A204.1 (cell line): ENCODE results near the gene PATE3.

ENCODE experiments used
- FAIRE-seq: peaks from 2 replicates; lab custom pipeline; 2012; peaks lifted over from hg19 to GRCh38; lab: Jason Lieb, UNC

PATE3 gene, protein sequence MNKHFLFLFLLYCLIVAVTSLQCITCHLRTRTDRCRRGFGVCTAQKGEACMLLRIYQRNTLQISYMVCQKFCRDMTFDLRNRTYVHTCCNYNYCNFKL

DNA sequence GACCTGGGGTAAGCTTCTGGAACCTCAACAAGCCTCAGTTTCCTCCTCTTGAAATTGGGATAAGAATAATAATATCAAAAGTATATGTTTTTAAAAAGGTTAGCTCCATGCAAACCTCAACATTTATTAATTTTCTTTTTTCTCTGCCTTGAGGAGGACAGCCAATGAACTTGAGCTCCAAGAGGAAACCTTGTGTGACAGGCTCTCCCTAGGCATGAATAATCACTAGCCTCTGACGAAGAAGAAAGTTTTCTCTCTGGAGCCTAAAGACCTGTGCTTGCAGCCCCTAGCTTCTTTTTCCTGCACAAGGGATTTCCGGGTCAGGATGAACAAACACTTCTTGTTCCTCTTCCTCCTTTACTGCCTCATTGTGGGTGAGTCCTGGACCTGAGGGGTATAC is at the start of gene PATE3:
Gene PATE3, plus strand, starts transcription at position 301 of the 400 bp plus-strand sequence. Its CDS starts 25 bp downstream, at position 326.
- FAIRE-seq, result no peak

DNA sequence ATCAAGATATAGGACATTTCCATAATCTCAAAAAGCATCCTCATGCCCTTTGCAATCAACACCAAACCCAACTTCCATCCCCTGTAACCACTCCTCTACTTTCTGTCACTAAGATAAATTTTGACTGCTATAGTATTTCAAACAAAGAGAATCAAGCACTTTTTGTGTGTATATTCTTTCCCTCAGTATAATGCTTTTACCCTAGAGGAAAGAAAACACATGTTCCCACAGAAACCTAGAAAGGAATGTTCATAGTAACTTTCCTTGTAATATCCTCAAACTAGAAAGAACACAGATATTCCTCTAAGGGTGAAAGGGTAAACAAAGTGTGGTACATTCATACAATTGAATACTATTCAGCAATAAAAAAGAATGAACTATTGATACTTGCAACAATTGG is 47.3 kb upstream of the PATE3 start:
- FAIRE-seq, result no peak

DNA sequence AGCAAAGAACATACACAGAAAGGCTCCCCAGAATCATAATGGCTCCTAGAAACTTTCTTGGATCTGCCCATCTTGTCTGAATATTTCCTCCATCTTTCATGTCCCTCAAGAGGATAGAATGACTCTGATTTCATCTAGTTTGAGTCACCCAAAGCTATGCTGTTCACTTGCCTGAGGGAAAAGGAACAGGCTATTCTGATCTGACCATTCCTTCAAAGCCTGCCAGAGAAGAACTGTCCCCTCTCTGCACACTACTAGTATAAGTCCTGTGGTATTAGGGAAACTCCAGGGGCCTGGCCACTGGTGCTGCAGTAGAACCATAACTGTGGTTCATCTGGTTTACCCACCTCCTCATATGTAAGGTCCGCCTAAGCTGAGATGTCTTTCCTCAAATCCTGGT is 44.2 kb upstream of the PATE3 start:
- no peak for FAIRE-seq

DNA sequence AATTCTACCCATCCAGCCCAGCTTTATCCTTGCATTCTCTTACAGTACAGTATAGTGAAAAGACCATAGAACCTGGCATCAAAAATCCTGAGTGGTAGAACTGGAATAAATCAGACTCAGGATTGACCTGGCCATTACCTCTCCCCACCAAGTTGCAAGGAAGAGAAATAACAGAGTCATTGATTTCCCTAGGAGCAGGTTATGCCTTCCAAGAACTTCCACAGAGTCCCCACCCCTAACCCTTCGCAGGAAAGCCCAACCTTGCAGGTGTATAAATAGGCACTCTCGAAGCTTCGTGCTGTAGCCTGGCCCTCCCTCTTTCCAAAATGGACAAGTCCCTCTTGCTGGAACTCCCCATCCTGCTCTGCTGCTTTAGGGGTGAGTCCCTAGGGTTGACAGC is 41.9 kb upstream of the PATE3 start, which contains the start of gene PATE1:
Gene PATE1, plus strand, starts transcription at position 301 of the 400 bp plus-strand sequence. Its CDS starts 26 bp downstream, at position 327.
- no peak for FAIRE-seq

DNA sequence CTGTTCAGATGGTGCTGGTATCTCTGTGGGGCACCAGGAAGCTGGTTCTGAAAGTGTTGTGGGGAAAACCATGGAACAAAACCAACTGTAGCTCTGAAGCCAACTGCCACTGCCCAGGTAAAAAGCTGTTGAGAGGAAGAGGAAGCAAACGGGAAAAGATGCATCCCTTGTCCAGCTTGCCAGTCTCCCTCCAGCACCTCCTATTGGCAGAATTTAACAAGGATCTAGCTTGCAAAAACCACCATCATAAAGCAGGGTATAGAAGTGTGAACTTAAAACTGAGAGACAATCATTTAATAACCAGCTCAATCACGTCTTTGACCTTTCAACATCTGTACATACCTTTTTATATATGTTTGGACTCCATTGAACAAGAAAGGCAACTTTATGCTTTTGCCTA is 37.3 kb upstream of the PATE3 start:
- no peak for FAIRE-seq

DNA sequence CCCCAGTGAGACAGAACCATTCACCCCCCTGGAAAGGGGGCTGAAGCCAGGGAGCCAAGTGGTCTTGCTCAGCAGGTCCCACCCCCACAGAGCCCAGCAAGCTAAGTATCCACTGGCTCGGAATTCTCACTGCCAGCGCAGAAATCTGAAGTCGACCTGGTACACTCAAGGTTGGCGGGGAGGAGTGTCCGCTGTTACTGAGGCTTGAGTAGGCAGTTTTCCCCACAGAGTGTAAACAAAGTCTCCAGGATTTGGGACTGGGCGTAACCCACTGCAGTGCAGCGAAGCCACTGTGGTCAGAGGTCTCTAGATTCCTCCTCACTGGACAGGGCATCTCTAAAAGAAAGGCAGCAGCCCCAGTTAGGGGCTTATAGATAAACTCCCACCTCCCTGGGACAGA is 31.9 kb upstream of the PATE3 start:
- no peak for FAIRE-seq

DNA sequence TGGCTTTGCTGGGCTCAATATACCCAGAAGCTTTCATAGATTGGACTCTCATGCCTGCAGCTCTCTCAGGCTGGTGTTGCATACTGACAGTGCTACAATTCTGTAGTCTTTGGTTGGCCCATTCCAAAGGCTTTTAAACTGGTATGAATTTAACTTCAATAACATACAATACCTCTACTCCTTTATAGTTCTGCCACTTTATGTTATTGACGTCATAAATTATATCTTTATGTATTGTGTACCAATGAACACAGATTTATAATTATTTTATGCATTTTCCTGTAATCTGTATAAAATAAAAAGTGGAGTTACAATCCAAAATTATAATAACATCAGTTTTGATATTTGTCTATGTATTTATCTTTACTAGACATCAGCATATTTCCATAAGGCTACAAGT is 25.5 kb upstream of the PATE3 start:
- no peak for FAIRE-seq

DNA sequence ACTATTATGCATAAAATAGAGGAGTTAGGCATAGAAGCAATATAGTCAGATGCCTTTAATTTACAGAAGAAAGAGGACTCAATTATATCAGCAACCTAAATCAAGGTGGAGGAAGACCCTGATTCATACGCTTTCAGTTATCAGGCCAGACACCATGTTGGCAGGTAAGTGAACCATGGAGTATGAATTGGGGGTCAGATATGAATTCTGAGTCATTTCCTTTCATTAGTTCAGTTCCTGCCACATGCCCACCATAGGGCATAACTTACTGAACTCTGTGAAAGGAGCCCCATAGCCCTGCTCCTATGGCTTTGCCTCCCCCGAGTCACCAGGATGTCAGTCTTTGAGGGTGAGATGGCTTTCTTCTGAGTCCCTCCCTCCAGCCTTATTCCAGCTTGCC is 24.4 kb upstream of the PATE3 start:
- no peak for FAIRE-seq

DNA sequence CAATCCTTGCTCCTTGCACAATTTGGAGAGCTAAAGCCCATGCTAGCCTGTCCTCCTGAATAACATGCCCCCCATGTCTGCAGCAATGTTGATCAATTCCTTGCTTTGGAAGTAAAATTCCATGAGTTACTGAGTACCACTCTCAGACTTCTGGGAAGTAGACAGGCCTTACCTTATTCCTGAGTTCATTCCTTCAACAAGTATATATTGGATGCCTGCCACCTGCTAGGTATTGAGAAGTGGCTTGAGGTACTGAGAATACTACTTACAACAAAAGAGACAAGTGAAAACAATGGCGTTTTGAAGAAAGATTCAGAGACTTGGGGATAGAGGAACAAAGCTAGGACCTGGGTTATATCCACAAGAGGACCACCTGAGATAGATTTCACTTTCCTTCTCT is 21.7 kb upstream of the PATE3 start:
- FAIRE-seq, result no peak

DNA sequence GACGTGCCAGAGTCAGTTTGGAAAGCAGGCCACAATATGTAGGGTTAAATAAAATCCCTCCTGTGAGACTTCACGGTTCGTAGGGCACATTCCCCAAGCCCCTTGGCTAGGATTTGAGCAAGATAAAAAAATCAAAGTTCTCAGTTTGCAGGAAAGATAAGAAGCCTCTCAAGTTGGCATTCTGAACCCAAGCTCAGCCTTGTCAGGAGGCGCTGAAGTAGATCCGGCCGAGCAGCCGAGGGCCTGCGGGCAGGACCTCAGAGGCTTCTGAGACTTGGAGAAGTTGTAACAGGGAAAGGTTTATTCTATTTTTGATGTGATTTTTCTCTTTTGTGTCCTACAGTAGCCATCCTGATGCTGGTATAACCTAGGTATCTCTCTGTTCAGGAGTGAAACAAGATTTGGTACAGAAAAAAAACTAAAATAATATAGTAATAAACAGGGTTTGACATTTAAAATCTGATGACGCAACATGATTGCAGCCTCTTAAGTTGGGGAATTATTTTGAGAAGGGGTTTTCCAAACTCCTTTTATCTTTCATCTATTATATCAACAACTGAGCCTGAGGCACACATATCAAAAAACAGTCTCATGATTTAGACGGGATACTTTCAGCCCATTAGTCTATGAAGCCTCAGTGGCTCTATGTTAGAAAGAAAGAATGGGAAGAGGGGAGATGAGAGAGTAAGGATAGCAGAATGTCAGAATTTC is 19.4 kb upstream of the PATE3 start:
- FAIRE-seq, result no peak

DNA sequence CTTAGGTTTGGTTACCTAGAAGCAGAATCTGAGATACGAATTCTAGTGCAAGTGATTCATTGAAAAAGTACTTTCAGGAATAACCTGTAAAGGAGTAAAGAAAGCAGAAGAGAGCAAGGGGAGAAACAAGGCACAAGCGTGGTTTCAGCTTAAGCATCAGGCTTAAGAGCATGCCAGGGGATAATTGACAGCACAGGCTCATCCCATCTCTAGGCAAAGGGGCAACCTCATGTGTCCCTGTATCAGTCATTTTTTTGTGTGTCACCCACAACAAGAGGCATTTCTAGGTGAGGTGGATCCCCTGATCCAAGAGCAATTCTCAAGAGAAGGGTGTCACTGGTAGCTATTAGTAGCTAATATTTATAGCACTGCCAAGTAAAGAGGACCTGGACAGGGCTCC is 17.3 kb upstream of the PATE3 start:
- FAIRE-seq, result no peak

DNA sequence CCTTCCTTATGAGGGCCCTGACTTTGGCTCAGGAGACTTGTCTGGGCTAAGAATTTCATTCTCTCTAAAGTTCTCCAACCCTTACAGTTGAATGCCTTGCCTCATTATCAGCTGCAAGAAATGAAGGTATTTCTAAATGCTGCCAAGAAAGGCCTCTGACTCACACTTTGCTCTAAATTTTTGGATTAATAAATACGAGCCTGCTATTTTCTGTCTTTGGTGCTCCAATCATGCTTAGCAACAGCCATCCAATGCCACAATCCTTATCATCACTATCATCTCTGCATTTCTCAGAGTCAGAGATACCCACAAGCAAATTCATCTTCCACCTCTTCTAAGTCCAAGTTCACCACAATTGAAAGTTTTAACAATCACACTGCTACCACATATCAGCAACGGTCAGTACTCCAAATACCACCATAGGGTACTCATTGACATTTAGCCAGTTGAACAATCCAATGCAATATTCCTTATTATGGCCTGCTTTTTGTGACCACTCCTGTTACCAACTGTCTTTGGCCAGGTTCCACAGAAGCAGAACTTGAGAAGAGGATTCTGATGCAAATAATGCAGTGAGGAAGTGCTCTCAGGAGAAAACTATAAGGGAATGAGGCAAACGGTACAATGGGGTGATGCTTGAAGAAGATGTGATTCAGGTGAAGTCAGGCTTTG is 15.0 kb upstream of the PATE3 start:
- FAIRE-seq, result no peak

DNA sequence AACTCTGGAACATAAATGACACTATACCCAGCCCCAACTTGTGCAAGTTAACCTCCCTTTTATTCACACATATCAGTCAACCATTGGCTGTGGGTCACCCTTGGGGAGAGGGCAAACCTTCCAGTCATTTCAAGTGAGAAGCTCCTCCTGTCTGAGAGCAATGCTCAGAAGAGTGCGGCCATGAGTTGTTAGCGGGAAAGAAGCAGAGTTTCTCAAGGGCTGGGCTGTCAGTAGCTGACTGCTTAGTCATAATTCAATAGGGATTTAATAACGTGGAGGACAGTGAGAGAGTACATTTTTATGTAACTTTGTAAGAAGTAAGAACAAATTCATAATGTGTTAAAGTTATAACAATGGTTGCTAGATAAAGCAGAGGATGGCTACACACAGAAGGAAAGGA is 14.4 kb upstream of the PATE3 start:
- no peak for FAIRE-seq

DNA sequence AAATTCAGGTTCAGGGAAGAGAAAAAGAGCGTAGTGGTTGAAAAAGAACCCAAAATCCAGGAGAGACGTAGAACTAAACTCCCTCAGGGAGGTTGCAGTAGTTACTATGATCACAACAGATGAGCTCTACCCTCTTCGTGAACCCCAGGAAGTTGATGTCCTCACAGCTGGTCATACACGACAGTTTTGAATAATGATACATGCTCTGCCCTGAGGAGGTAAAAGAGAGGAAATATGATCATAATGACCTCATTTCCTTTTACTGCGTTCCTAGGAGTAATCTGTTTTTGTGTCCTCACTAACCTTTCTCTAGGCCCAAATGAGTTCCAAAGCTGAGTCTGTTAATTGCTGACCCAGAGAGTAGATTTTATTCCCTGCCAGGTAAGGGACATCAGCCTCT is 10.6 kb upstream of the PATE3 start:
- FAIRE-seq, result no peak

DNA sequence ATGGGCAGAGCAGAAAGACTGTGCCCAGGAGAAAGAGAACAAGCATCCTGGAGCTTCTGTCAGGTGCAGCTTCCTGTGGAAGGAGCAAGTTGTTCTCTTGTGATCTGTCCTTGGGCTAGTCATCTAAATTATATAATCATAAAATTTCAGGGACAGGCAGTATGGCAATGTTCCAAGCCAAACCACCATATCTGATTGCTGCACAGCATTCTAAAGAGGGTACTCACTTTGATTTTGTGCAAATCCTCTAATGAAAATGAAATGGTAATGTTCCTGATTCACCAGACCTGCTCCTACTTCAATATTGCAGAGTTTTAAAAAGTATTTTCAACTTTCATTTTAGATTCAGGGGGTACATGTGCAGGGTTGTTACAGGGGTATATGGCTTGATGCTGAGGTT is 9.2 kb upstream of the PATE3 start, which contains the start of gene PATE2:
Gene PATE2, minus strand, starts transcription at position 101 of the 400 bp plus-strand sequence. Its CDS starts 55 bp downstream, at position 46.
- no peak for FAIRE-seq

DNA sequence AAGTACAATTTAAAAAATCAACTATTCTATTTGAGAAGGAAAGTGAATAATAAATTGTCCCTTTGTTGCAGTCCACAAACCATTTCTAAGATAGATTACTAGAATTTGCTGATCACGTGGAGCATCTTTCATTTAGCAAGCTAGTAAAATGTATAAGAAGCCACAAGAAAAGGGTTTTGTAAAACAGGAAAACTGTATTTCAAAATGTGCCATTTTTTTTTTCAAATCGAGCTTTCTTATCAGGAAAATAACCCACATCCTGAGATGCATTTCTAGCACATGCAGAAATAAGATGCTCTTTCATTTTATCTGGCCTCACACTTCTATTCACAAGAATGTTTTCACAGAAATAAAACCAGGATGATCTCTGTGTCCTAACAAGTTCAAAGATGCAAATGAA is 3.2 kb upstream of the PATE3 start:
- no peak for FAIRE-seq

DNA sequence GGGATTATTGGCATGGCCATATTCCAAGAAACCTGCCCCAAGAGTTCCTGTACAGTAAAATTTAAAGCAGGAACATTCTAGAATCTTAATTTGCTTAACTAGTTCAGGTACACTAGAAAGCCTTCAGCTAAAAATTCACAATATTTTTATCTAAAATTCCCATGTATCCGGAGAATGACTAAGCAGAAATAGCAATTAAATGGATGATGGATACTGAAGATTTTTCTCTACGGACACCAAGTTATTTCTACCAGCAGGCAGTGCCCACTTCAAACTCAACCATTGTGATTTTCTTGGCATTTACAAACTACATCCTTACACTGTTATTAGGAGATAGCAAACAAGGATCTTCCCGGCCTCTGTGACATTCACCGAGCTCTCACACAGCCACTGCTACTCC is 2.9 kb downstream of the PATE3 start:
- no peak for FAIRE-seq

DNA sequence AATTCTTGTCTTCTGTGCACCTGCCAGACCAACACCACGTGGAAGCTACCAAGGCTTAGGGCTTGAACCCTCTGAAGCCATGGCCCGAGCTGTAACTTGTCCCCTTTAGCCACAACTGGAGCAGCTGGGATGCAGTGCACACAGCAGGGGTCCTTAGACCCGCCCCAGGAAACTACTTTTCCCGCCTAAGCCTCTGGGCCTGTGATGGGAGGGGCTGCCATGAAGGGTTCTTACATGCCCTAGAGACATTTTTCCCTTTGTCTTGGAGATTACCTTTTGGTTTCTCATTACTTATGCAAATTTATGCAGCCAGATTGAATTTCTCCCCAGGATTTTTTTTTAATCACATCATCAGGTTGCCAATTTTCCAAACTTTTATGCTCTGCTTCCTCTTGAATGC is 9.7 kb downstream of the PATE3 start:
- no peak for FAIRE-seq

DNA sequence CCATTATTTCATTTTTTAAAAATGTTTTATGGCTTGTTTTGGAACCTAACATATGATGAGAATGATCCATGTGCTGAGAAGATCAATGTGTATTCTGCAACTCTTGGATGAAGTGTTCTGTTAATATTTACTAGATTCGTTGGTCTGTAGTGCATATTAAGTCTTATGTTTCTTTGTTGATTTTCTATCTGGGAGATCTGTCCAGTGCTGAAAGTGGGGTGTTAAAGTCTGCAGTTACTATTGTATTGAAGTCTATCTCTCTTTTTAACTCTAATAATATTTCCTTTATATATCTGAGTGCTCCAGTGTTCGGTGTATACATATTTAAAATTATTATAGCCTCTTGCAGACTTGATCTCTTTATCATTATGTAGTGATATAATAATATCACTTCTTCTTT is 11.9 kb downstream of the PATE3 start:
- FAIRE-seq, result no peak

DNA sequence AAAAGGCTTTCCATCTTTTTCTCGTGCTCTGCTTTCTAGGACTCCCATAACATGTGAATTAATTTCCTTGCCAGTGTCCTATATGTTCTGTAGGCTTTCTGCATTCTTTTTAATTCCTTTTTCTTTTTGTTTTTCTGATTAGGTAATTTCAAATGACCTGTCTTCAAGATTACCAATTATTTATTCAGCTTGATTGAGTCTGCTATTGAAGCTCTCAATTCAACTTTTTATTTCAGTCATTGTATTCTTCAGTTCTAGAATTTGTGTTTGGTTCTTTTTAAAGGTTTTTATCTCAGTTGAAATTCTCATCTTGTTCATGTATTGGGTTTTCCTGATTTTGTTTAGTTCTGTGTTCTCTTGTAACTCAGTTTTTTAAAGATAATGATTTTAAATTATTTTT is 14.5 kb downstream of the PATE3 start:
- no peak for FAIRE-seq

DNA sequence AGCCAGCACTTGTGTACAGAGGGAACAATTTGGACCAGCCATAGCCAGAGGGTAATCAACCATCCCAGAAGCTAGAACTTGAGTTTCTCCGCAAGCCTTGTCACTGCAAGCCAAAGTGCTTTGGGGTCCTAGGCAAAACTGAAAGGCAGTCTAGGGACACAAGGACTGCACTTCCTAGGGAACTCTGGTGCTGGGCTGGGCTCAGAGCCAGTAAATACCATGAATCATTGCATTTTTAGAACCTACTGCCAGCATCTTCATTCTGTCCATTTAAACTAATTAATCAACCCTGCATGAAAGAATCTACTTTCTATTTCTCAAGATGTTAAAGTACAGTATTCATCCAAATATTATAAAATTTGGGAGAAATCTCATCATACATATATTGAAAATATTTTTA is 20.0 kb downstream of the PATE3 start:
- no peak for FAIRE-seq

DNA sequence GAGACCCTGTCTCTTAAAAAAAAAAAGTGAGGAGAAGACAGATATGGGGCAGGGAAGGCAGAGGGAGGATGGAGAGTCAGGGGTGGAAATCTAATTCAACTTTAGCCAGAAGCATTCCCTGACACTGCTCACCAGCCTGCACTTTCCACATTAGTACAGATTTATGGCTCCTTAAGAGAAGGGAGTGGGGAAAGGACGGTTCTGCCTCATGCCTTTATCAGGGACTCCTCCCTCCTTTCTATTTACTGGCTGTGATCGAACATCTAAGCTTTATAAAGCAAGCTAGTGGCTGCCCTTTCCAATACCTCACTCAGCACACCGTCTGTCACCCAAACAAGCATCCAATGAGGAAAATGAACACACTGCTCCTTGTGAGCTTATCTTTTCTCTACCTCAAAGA is 45.1 kb downstream of the PATE3 start, which contains the start of gene PATE4:
Gene PATE4, plus strand, starts transcription at position 301 of the 400 bp plus-strand sequence. Its CDS starts 44 bp downstream, at position 345.
- no peak for FAIRE-seq

DNA sequence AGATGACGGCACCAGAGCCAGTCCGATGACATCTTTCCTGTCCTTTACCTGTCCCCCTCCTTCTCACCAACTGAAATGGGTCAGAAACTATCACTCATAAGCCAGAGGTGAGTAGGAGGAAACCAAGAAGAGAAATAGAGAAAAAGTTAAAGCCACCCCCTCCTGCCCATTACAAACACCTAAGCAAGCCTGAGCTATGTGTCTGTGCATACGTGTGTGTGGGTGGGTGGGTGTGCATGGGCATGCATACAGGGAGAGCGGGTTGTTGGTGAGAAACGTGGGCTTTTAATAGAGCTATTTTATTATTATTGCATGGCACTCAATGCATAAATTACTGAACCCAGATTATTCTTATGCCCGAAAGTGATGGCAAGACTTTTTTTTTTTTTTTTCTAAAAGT is 47.8 kb downstream of the PATE3 start:
- no peak for FAIRE-seq
